DOHH2 (cell line): Measurements from ENCODE around the gene ABLIM2.
"Not testable (repeated sequence)": the region's sequence is repeated elsewhere in the genome, so short reads cannot be mapped to it uniquely, and the experiment has no call there.

ENCODE experiments used
- H3F3A ChIP-seq: fragments of 200-600 bp; sonication (generic), shearing (Covaris generic); 2 replicates; pipeline ENCODE4 v1.6.0; 2016; ENCODE audit warnings: antibody characterized with exemption, mild to moderate bottlenecking; ENCODE audit not compliant: control insufficient read depth, insufficient read depth
- H3K27ac ChIP-seq: fragments of 200-600 bp; sonication (generic); 2 replicates; pipeline ENCODE4 v1.5.1; 2014; ENCODE audit warnings: low read depth, mild to moderate bottlenecking, low read length, moderate library complexity
- H3K27me3 ChIP-seq: fragments of 200-600 bp; sonication (generic); 2 replicates; pipeline ENCODE4 v1.6.1; 2014; ENCODE audit warnings: mild to moderate bottlenecking, low read length, mixed read lengths; ENCODE audit not compliant: control insufficient read depth
- H3K36me3 ChIP-seq: fragments of 200-600 bp; sonication (generic); 2 replicates; pipeline ENCODE4 v1.6.1; 2014; ENCODE audit warnings: mild to moderate bottlenecking, low read length, moderate library complexity, mixed read lengths; ENCODE audit not compliant: control insufficient read depth
- H3K4me1 ChIP-seq: fragments of 200-600 bp; sonication (generic); 2 replicates; pipeline ENCODE4 v1.6.1; 2014; ENCODE audit warnings: mild to moderate bottlenecking, low read length, mixed read lengths; ENCODE audit not compliant: control insufficient read depth
- H3K4me2 ChIP-seq: fragments of 200-600 bp; sonication (generic); 2 replicates; pipeline ENCODE4 v1.6.0; 2014; ENCODE audit warnings: mild to moderate bottlenecking, low read length, moderate library complexity
- H3K4me3 ChIP-seq: fragments of 200-600 bp; sonication (generic); 2 replicates; pipeline ENCODE4 v1.5.1; 2014; ENCODE audit warnings: mild to moderate bottlenecking, low read length, mixed read lengths
- H3K79me2 ChIP-seq: fragments of 200-600 bp; sonication (generic); 2 replicates; pipeline ENCODE4 v1.6.1; 2014; ENCODE audit warnings: mild to moderate bottlenecking, low read length, mixed read lengths; ENCODE audit not compliant: control insufficient read depth
- H3K9me2 ChIP-seq: fragments of 200-600 bp; sonication (generic); replicated peaks from 2 replicates; pipeline ENCODE4 v1.6.1; 2014; ENCODE audit warnings: mild to moderate bottlenecking, low read length, mixed read lengths; ENCODE audit not compliant: control insufficient read depth
- H3K9me3 ChIP-seq: fragments of 200-600 bp; sonication (generic); 2 replicates; pipeline ENCODE4 v1.6.1; 2014; ENCODE audit warnings: antibody characterized with exemption, low read length, mixed read lengths; ENCODE audit not compliant: control insufficient read depth, insufficient read depth
- H4K20me1 ChIP-seq: fragments of 200-600 bp; sonication (generic); 2 replicates; pipeline ENCODE4 v1.6.0; 2014; ENCODE audit warnings: low read depth, mild to moderate bottlenecking, antibody characterized with exemption, low read length, moderate library complexity; ENCODE audit not compliant: control insufficient read depth, insufficient read depth
- EZH2phosphoT487 ChIP-seq: fragments of 200-600 bp; sonication (generic); IDR thresholded peaks from 2 replicates; pipeline ENCODE4 v1.6.1; 2017; ENCODE audit warnings: borderline replicate concordance, mild to moderate bottlenecking, antibody characterized with exemption, low read length, moderate library complexity, mixed read lengths
- TF ChIP-seq, protein P1 (sequence below): fragments of 200-600 bp; sonication (generic); IDR thresholded peaks from one replicate; pipeline ENCODE4 v1.5.1; 2014; ENCODE audit warnings: antibody characterized with exemption, mild to moderate bottlenecking, low read depth, low read length; ENCODE audit not compliant: poor library complexity, severe bottlenecking

ABLIM2 gene

DNA sequence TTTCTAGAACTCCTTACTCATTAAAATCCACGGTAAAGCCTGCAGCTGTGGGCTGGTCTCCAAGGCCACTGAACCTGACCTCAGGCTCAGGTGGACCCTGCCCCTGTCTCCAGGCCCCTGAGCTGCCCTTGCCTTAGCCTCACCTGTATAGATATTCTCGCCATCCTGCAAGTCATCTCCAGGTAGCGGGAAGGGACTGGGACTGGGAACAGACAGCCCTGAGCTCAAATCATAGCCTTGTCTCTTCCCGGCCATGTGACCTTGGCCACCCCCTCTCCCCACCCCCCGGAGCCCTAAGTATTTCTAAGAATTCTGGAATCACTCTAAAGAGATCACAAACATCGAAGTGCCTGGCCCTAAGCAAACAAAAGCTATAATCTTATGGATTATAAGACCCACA, 17.7 kb downstream of the ABLIM2 start:
- TF ChIP-seq EZH2phosphoT487, result no peak
- TF ChIP-seq, protein P1, sequence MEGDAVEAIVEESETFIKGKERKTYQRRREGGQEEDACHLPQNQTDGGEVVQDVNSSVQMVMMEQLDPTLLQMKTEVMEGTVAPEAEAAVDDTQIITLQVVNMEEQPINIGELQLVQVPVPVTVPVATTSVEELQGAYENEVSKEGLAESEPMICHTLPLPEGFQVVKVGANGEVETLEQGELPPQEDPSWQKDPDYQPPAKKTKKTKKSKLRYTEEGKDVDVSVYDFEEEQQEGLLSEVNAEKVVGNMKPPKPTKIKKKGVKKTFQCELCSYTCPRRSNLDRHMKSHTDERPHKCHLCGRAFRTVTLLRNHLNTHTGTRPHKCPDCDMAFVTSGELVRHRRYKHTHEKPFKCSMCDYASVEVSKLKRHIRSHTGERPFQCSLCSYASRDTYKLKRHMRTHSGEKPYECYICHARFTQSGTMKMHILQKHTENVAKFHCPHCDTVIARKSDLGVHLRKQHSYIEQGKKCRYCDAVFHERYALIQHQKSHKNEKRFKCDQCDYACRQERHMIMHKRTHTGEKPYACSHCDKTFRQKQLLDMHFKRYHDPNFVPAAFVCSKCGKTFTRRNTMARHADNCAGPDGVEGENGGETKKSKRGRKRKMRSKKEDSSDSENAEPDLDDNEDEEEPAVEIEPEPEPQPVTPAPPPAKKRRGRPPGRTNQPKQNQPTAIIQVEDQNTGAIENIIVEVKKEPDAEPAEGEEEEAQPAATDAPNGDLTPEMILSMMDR, result no peak

DNA sequence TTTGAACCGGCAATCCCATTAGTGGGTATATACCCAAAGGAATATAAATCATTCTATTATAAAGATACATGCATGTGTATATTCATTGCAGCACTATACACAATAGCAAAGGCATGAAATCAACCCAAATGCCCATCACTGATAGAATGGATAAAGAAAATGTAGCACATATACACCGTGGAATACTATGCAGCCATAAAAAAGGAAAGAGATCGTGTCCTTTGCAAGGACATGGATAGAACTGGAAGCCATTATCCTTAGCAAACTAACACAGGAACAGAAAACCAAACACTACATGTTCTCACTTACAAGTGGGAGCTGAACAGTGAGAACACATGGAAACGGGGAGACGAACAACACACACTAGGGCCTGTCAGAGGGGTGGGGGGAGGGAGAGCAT, 18.9 kb downstream of the ABLIM2 start:
- H4K20me1 ChIP-seq, H3K9me2 ChIP-seq, H3K4me3 ChIP-seq, H3K4me1 ChIP-seq, H3K27me3 ChIP-seq, H3K27ac ChIP-seq, H3K79me2 ChIP-seq, H3K4me2 ChIP-seq, H3K36me3 ChIP-seq, H3K9me3 ChIP-seq, H3F3A ChIP-seq: not testable (repeated sequence)

More for the DNA sequence above, 17.7 kb downstream of the ABLIM2 start:
- H3K4me1 ChIP-seq, result no peaks in the 10 kb centered on the region
- H3K9me3 ChIP-seq, result no peaks in the 10 kb centered on the region
- no peaks in the 10 kb centered on the region for H3K36me3 ChIP-seq
- no peak overlapping the region for H3K4me2 ChIP-seq
- no peaks in the 10 kb centered on the region for H4K20me1 ChIP-seq
- no peak overlapping the region for H3K27ac ChIP-seq
- H3K9me2 ChIP-seq, result no peaks in the 10 kb centered on the region
- H3K27me3 ChIP-seq, result no peaks in the 10 kb centered on the region
- no peak overlapping the region for H3K4me3 ChIP-seq
- H3F3A ChIP-seq, result no peaks in the 10 kb centered on the region
- no peaks in the 10 kb centered on the region for H3K79me2 ChIP-seq

DNA sequence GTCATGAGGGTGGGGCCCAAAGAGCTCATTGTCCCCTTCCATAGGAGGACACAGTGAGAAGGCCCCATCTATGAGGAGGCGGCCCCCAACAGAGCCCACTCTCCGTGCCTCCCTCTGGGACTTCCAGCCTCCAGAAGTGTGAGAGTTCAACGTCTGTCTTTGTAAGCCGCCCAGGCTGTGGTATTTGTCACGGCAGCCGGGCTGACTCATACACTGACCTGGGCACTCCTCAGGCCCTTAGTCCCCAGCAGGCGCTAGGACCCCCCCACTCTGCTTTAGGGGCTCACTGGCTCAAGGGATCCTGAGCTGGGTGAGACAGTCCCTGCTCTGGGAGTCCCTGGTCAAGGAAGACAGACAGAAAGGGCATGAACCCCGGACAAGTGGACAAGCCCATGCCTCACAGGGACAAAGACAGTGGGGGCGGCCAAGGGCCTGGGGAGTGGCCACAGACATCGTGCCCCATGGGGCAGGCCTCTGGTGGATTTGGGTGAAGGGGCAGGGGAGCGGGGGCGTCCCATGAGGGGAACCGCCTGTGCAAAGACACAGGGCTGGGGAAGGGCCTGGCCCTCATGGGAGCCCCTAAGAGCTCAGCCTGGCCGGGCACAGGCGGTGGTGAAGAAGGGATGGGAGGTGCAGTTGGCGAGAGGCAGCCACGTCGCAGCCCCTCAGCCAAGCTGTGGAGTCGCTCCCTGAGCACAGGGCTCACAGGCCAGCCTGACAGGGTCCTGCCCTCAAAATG, 21.5 kb downstream of the ABLIM2 start:
- Histone ChIP-seq H3K79me2 (no peaks in the 10 kb centered on the region), H3K27me3 (no peaks in the 10 kb centered on the region), H3K4me1 (peaks cover 3% of the 10 kb centered on the region)

DNA sequence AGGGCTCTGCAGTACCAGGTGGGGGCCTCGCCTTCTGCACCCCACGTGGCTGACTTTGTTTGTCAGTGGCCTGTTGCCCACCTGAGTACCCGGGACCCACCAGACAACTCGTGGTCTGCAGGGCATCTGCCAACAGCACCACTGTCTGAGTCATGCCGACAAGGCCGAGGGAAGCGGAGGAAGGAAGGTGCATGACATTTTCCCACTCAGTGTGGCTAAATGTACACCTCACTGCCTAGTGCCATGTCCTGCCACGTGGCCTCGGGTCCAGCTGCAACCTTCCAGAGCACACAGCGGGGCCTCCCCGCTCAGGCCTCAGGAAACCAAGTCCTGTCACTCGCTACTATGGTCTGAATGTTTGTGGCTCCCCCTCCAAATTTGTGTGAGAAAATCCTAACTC, 22.1 kb downstream of the ABLIM2 start:
- Histone ChIP-seq H3K9me2 (no peaks in the 10 kb centered on the region), H3F3A (no peaks in the 10 kb centered on the region), H3K4me2 (no peak overlapping the region), H3K27ac (no peak overlapping the region), H3K27me3 (no peaks in the 10 kb centered on the region), H4K20me1 (no peaks in the 10 kb centered on the region), H3K36me3 (no peaks in the 10 kb centered on the region), H3K4me1 (peaks cover 9% of the 10 kb centered on the region), H3K9me3 (no peaks in the 10 kb centered on the region), H3K79me2 (no peaks in the 10 kb centered on the region), H3K4me3 (no peak overlapping the region)
- no peak for TF ChIP-seq EZH2phosphoT487

More for the DNA sequence above, 21.5 kb downstream of the ABLIM2 start:
- Histone ChIP-seq H3K4me2 (no peak overlapping the region), H3K27ac (no peak overlapping the region), H3K36me3 (no peaks in the 10 kb centered on the region), H3K9me2 (no peaks in the 10 kb centered on the region), H3K9me3 (no peaks in the 10 kb centered on the region), H3F3A (no peaks in the 10 kb centered on the region), H3K4me3 (no peak overlapping the region), H4K20me1 (no peaks in the 10 kb centered on the region)
- TF ChIP-seq EZH2phosphoT487, result no peak
- TF ChIP-seq, protein P1, result no peak
